ENCODE results near the gene FAM168A. TPM values are rescaled to one million over a fixed set of nuclear protein-coding genes. Genes with fewer than 3 reads are reported as not detected.

The FAM168A gene
- total and polyA plus RNA-seq, 9 of the 15 experiments (the other 6 are each of a cell fraction or from before 2014, with no cell fraction given): 0.44 to 7.2 (median 2.9) TPM

- no peaks in the 10 kb centered on the region for H3K79me2 ChIP-seq (ENCODE audit: control insufficient read depth, insufficient read depth, low read length)
- POLR2A ChIA-PET: interaction anchor here (0.6 to 0.9 kb wide), 3 partner anchors 11 to 524 kb away, joined by 3 read pairs; no protein-coding TSS in a partner anchor
- intact Hi-C loops (cut with micrococcal nuclease): no loop called here
- H3K4me2 ChIP-seq (ENCODE audit: insufficient read depth, low read length): no peak overlapping the region
- H3K9ac ChIP-seq (ENCODE audit: insufficient read depth in 1 of 2, low read depth in 2 of 2, low read length in 2 of 2): no peak overlapping the region; a peak in 1 of 4 replicates
- in situ Hi-C loops (cut with MboI): no loop called here
- CTCF ChIA-PET (ENCODE audit: low intra/inter-chr PET ratio): no interaction called here
- H4K20me1 ChIP-seq (replicated peaks; ENCODE audit: control insufficient read depth, insufficient read depth, low read length): peaks cover 21% of the 10 kb centered on the region; the same call in 1 of the 2 replicates
- DNase-seq (ENCODE audit: extremely low read depth in 1 of 4, low spot score in 3 of 4) (no peak), FAIRE-seq (no peak), ATAC-seq (no peak)
- H3K27me3 ChIP-seq (ENCODE audit: control insufficient read depth in 2 of 2, insufficient read depth in 2 of 2, low read length in 2 of 2): no peaks in the 10 kb centered on the region
- peaks cover 57% of the 10 kb centered on the region; the same call in 2 of the 3 replicates for H3K36me3 ChIP-seq (ENCODE audit: control insufficient read depth, insufficient read depth, low read length)
- H3K9me1 ChIP-seq (ENCODE audit: control insufficient read depth, insufficient read depth, low read length): peaks cover 3% of the 10 kb centered on the region
- H3K4me1 ChIP-seq (replicated peaks in 1 of 2; ENCODE audit: control insufficient read depth in 2 of 2, insufficient read depth in 2 of 2, low read length in 2 of 2): peaks cover 8 to 42% of the 10 kb centered on the region in 2 experiments; a peak in 4 of 5 replicates
- no peak overlapping the region for H3K27ac ChIP-seq (ENCODE audit: extremely low read depth, low read depth, low read length)
- no peaks in the 10 kb centered on the region for H3K9me3 ChIP-seq (replicated peaks; ENCODE audit: control insufficient read depth, insufficient read depth, low read depth, low read length)
- no TSS peak for BruUV-seq (replicated peaks)
- WGBS (ENCODE audit: insufficient coverage, low coverage, missing lambda C conversion rate): 89% methylated on average over 5 of the region's 6 CpGs
- no peak for TF ChIP-seq SREBF1 (IDR thresholded peaks at IDR 0.05; ENCODE audit: borderline replicate concordance, low read depth, low read length)
- TF ChIP-seq E2F4 (CRISPR knock-in tag; IDR thresholded peaks at IDR 0.05; ENCODE audit: low read depth): no peak
- TF ChIP-seq HCFC1 (IDR thresholded peaks at IDR 0.05; ENCODE audit: low read depth, low read length): no peak
- H2AFZ ChIP-seq (ENCODE audit: low read depth, low read length): no peak overlapping the region
- H3K4me3 ChIP-seq: no peak overlapping the region
These were observed 201.5 kb downstream of the FAM168A start for GRCh38 chr11:73396251-73396930.
